Effector CD4-positive, alpha-beta T cell (primary cell): ENCODE results near the gene ANKRD31.

ENCODE experiments used
- DNase-seq: peaks from one replicate; pipeline ENCODE4 v3.0.0-alpha.2; 2020

ANKRD31 gene

DNA sequence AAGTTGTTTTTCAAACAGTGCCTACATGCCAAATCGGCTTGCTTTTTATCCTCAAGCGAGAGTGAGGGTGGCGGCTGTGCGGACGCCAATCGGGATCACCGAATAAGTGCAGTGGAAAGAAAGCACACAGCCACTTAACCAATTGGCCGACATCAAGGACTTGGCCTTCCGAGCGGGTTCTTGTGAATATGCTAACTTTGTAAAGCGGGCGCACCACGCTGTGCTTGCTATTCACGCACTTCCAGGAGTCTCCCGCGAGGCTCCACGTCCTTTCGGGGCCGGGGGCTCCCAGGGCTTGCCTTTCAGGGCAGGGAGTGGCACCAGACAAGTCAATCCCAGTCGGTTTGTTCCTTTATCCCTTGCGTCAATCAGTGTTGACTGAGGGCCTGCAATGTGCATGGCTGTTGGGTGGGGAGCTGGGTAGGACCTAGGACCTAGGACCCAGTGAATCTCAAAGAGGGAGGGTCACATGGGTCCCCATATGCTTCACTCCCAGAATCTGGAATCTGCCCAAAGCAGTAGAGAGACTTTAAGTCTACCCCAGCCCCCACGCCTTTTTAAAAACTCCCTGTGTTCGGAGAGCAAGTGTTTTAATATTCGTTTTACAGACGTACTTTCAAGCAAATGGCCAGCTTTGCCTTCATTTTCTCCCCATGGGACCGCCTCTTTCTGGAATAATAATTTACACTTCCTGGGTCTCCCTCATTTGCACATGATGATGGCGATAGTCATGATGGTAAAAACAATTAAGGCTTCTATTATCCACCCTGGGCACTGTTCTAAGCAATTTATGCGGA, 182.3 kb downstream of the ANKRD31 start:
- no peak for DNase-seq

GRCh38 chr5:75053304-75054133, 183.2 kb downstream of the ANKRD31 start:
- peak; percentile 54 for DNase-seq

DNA sequence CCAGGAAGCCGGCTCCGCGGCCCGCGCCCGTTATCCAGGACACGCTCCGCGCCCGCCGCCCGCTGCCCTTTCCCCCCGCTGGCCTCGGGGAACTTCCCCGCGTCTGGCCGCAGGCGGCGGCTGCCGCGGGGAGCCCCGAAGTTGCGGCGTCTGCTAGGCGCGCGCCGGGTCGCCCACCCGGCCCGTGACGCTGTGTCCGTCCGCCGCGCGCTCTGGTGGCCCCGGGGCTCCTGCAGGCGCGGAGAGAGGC, 183.7 kb downstream of the ANKRD31 start:
- DNase-seq, result no peak

DNA sequence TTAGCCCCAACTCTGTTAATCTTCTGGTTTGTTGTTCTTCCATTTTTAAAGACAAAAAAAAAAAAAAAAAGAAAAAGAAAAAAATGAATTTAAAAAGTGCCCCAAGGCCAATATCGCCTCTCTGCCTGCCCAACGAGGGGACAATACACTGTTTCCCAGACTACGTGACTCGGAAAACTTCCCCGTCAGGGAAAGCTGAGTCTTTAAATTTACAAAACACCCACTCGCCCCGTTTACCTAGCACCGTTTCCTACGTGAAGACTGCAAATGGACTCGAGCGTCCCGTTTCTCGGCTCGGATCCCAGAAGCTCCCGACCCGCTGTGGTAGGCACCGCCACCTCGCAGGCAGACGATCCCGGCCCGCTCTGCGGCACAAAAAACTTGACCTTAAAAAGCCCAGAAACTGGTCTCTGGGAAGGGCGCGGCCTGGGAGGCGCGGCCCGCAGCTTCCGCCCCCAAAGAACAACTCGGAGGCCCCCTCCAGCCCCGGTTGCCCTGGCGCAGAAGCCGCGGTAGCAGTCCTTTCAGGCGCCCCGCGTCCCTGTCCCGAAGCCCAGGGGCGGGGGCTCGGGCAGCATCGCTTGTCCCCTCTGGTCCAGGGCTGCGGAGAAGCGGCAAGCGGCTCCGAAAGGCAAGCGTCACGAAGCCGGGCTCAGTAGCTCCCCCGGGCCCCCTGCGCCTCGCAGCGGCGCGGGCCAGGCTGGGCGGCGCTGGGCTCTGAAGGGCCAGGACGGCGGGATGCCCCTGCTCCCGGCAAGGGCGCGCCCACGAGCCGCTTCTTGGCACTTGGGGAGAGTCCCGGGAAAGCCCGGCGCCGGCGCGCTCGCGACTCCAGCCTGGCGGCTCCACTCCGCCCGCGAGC, 184.3 kb downstream of the ANKRD31 start, which contains the start of gene GCNT4:
Gene GCNT4 (minus strand): TSS at position 367 of the 862 bp plus-strand sequence. CDS start 22,521 bp downstream, outside the sequence.
- DNase-seq, result peak; percentile 23

GRCh38 chr5:75051217-75051751, 185.4 kb downstream of the ANKRD31 start:
- DNase-seq, result peak; percentile 30

DNA sequence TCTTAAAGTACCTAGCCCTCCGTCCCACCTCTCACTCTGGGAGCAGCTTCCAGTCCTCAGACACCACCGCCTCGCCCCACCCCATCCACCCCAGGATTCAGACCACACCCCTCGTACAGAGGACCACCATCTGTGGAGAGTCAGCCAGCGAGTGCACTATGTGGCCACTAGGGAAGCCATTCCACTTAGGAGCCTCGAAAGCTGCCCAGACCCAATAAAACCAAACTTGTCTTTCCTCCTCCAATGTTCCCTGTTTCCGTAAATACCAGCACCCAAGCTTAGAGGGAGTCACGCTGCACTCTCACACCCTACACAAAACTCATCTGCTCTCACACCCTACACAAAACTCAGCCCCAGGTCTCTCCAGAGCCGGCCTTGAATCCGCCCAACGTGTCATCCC, 186.3 kb downstream of the ANKRD31 start:
- DNase-seq, result no peak

- DNase-seq, result peak; percentile 65
Measured at GRCh38 chr5:75049456-75050351, 187.0 kb downstream of the ANKRD31 start.

- no peak for DNase-seq
Measured at GRCh38 chr5:75048457-75048953, 188.2 kb downstream of the ANKRD31 start.

DNA sequence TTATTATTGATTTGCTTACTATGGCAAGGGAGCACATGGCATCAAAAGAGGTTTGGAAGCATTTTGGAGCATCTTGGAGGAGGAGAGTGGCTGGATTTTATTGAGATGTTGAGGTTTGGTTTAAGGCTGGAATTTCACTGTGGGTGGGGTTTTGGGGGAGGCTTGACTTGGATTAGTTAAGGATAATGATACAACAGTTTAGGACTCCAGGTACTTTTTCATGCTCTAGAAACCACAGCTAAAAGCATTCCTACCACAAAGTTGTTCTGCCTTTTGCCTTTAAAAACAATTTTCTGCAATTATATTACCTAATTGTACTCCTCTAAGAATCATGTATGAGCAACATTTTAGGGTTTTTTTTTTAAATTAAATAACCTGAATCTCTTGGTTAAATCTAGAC, 189.3 kb downstream of the ANKRD31 start:
- no peak for DNase-seq

- no peak for DNase-seq
Measured at GRCh38 chr5:75046366-75047142, 190.1 kb downstream of the ANKRD31 start.

DNA sequence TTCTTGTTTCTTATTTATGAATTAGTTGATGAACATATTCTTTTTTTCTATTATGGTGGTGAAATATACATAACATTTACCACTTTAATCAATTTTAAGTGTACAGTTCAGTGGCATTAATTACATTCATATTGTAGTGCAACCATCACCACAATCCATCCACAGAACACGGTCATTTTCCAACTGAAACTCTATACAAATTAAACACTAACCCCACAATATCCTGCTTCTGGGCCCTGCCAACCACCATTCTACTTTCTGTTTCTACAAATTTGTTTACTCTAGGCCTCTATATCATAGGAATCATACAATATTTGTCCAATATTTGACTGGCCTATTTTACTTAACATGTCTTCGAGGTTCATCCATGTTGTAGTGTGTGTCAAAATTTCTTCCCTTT, 191.6 kb downstream of the ANKRD31 start:
- DNase-seq, result no peak

DNA sequence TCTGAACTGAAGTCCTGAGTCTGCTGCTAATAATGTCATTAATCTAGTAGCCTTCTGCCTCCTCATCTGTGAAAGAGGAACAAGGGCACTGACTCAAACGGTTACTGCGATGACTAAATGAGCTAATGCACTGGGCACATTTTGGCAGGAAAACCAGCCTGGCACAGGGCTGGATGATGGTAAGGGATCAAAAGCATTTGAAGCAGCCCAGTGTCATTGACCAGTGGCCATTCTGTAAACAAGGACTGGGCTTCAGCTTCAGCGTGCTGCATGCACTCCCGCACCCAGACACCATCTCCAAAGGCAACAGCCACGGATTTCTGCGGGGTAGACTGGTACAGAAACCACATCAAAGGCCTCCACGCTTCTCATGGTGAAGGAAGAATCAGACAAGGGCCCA, 192.3 kb downstream of the ANKRD31 start:
- DNase-seq, result no peak

DNA sequence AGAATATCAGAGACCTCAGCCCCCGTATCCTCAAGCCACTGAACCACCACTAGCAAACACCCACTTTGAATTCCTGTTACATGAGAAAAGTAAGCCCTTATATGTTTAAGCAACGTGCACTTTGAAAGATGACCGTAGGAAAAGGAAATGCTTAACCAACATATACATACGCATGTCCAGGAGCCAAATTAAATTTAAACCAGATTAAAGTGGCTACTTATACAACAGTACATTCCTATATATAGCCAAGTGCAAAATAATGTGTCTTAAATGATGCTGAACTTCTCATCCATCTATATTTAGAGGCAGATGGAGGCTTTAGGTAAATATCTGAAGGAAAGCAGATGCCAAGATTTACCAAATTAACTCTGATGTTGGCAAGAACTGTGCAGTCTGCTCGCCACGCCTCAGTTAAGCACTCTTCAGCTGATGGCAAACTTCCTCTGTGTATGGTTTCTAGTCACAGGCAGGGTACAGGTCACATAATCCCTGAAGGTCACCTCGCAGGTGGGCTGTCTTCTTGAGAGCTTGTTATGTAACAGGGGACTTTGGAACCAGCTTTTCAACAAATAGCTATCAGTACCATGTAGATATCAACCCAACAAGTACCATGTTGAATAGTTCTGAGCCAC, 192.9 kb downstream of the ANKRD31 start:
- DNase-seq, result no peak

GRCh38 chr5:75042522-75042921, 194.2 kb downstream of the ANKRD31 start:
- DNase-seq, result no peak

GRCh38 chr5:75040973-75041372, 195.7 kb downstream of the ANKRD31 start:
- DNase-seq, result no peak

DNA sequence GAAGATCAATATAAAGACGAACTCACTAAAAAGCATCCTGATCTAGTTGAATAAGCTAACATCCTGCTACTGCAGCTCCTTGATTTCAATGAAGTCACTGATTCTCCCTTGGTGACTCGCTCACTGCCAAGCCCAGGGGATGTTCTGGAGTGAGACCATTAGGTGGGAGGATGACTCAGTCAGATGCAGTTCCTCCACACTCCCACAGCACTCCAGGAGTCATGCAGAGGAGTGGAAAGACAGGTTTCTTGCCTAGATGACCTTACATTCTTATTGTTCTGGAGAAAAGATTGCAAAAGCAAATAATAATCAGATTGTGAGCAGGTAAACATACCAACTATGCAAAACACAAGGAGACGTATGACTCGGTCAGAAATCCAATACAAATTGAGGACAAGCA, 199.6 kb downstream of the ANKRD31 start:
- DNase-seq, result no peak

GRCh38 chr5:75034137-75034739, 202.4 kb downstream of the ANKRD31 start:
- DNase-seq, result no peak

DNA sequence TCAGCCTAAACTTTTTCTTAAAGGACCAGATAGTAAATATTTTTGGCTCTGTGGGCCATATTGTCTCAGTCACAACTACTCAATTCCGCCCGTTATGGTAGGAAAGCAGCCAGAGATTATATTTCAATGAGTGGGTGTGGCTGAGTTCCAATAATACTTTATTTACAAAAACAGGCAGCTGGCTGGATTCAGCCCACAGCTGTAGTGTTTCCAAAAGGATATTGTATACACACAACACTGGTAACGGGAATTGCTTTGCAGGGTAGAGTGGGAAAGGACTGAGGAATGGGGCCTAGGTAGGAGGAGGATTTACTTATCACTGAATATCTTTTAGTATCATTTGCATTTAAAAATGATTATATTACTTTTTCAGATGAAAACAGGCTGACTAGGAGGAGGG, 205.3 kb downstream of the ANKRD31 start:
- DNase-seq, result no peak

GRCh38 chr5:75028090-75028489, 208.6 kb downstream of the ANKRD31 start:
- no peak for DNase-seq
